ENCODE results near the gene DAG1.
A peak's percentile ranks its signal among the peaks of the same experiment; 100 is the strongest.
"Not testable (repeated sequence)": the region's sequence is repeated elsewhere in the genome, so short reads cannot be mapped to it uniquely, and the experiment has no call there.

Gene DAG1

DNA sequence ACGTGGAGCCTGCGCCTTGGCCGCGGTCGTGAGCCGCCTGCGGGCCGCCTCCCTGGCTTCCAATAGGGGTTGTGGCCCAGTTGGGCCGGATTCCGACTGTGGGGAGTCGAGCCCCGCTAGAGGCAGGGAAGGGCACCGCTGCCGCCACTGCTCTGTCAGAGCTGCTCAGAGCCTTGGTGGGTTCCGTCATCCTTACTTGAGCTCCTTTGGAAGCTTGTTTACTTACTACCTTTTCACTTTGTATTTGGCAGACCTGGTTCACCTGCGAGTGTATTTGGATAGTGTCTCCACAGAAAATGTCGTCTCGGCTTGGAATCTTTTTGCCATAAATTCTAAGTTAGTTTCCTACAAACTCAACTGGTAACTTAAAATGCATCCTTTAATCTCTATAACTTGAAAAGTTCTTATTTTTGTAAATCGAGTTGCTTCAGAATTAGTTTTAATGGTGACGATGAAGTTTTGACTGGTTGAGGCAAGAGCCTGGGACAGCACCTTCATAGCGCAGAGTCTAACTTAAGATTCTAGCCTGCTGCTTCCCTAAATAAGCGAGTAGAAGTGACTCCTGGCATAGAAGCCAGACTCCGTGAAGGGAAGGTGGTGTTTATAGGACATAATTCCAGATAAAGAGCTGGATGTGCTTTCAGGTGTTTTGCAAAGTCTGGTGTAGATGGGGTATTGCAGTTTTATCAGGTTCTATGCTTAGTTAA, 800 bp downstream of the DAG1 start:
- no peak for DNase-seq

DNA sequence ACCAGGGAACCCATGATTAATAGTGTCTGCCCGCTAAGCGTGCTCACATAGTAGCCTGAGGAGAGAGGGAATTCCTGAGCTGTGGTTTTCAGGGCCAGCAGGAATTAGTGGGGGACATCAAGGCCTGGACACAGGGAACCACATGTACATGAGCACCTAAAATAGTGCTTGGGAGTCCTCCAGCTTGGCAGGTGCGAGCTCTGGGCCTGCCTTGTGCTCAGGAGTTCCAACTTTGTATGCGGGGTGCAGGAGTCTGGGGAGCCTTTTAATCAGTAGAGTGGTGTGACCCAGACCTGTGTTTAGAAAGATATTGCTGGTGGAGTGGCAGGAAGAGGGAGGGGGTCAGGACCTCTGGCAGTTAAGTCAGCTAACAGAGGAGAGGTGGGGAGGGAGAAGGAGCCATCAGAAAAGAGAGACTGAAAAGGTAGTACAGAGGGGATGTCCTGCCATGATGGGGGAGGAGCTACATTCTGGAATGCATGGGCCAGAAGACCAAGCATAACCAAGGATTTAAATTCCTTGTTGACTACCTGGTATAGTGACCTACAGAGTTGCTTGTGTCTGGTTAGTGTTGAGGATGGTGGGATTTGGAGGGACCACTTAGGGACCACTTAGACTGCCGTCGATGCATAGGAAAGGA, 1.9 kb downstream of the DAG1 start:
- DNase-seq = no peak

DNA sequence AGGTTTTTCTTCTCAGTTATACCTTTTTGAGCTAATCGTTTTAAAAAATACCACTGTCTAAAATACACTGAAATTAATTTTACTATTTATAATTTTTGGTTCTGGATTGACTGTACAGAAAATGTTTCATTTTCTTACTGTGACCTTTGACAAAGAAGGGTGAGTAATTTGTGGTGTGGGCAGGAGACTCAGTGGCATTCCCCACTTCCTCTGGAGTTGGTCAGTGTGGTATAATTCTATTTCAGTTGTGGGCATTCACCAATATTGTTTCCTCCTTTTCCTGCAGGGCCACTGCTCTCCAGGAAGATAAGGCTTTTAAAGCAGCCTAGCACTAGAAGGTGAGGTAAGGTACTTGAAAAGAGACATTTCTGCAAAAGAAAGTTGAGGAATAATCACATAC, 6.5 kb downstream of the DAG1 start:
- peak; percentile 69 for DNase-seq

DNA sequence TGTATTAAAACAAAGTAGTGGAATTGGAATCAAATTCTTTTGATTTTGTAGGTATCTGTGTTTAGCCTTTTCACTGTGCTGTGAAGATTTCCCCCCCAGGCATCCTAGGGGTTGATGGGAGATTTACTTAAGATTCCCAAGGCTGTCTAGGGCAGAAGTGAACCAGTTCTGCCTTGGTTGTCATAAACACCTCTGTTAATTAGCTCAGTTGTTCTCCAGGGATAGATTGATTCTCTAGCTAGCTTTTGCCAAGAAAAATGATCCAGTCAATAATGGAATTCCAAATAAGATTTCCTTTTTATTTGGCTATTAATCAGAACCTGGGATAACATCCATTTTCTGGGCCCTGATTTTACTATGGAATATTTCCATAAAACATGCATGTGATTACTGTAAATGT, 12.7 kb downstream of the DAG1 start:
- DNase-seq = no peak

DNA sequence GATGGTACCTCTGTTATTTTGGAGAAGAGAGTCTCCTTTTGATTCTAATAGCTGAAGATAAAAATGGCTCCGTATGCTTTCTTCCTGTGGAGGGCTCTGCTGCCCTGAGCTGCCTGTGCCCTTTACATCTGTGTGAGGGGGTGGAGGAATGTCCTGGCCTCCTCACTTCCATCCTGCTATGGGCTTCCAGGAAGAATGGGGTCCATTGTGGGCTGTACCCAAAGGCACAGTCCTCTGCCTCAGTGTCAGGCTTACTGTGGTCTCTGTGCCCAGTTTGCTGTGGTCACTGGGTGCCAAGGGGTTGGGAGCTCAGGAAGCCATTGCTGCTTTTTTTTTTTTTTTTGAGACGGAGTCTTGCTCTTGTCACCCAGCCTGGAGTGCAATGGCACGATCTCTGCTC, 14.4 kb downstream of the DAG1 start:
- DNase-seq = no peak

DNA sequence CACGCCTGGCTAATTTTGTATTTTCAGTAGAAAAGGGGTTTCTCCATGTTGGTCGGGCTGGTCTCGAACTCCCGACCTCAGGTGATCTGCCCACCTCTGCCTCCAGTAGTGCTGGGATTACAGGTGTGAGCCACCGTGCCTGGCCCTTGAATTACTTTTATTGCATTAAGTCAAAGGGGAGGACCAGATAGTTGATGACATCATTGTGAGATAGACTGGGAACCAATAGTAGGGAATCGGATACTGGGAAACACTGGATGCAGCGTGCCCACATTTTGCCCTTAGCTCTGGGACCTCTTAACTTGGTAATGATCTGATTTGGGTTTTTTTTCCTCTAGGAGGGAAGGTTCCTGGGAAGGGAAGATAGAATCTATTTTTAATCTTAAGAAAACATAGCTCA, 19.2 kb downstream of the DAG1 start:
- no peak for DNase-seq

DNA sequence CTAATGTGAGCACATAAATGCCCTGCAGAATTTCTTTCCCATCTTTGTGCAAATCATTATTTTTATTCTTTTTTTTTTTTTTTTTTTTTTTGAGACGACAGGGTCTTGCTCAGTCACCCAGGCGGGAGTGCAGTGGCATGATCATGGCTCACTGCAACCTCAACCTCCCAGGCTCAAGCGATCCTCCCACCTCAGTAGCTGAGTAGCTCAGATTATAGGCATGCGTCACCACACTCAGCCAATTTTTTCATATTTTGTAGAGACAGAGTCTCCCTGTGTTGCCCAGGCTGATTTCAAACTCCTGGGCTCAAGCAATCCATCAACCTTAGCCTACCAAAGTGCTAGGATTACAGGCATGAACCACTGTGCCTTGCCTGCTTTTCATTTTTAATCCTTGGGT, 22.9 kb downstream of the DAG1 start:
- DNase-seq = no peak

DNA sequence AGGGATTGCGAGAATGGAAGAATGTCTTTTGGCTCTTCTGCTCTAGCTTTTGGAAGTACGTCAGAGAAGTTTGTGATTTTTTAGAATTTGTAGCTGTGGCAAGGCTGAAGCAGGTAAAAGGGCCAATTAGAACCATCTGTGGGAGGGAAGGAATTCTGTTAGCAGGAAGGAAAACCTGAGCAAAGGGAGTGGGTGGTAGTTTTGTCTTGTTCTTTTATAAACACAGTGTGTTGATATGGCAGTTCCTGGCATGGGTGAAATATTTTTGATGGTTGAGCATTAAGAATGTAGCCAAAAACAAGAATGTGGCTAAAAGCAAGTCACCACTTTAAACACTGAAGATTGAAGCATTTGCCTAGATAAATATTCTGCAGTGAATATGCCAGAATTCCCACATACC, 23.8 kb downstream of the DAG1 start:
- no peak for DNase-seq

DNA sequence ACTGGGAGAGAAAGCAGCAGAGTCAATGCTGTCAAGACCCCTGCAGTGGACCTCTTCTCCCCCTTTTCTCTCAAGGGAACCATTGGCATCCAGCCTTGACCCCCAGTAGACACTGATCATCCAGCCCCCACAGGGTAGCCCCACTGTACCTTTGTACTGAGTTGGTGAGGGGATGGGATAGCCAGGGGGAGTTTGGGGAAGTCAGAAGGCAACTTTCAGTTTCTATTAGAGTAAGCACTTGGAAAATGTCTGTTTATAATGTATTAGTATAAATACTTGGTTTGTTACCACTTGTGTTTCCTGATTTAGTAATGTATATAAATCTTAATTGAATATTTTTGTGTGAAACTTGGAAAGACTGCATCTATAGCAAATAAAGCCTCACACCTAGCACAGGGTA, 25.0 kb downstream of the DAG1 start:
- DNase-seq = no peak

DNA sequence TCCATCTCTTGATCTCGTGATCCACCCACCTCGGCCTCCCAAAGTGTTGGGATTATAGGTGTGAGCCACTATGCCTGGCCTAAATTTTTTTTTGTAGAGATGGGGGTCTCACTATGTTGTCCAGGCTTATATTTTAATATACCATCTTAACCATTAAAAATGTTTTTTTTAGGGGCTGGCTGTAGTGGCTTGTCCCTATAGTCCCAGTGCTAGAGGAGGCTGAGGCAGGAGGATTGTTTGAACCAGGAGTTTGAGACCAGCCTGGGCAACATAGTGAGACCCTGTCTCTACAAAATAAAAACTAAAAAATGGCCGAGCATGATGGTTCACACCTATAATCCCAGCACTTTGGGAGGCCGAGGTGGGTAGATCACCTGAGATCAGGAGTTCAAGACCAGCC, 26.8 kb downstream of the DAG1 start:
- DNase-seq = not testable (repeated sequence)

DNA sequence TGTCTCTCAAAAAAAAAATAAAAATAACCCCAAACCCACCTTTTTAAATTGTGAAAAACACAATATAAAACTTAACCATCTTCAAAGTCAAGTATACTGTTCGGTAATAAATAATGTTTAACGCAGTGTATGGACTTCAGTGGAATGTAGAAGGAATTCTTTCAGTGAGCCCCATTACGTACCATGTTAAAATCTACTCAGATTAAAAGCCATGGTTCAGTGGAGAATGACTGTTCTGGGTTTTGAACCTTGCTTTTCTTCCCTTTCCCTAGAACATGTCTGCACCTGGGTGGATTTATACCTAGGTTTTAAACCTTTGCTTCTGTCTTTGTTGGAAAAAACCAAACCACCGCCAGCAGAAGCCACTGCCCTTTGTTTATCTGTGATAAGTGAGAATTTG, 27.5 kb downstream of the DAG1 start:
- no peak for DNase-seq

DNA sequence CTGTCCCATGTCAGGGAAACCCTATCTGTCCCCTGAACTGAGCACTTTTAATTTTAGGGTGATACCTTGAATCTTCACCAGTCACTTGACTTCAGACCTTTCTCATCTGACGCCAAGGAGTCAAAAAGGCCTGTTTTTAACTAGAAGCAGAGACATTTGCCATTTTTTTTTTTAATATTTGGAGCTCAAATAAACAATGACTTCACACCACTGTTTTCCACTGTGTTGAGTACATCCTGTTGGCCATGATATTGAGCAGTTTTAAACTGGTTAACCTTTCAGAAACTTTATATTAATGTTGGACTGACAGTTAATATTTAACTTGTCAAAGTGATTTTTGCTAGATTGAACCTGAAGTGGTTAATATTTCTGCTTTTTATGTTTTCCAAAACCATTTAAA, 28.2 kb downstream of the DAG1 start:
- no peak for DNase-seq

DNA sequence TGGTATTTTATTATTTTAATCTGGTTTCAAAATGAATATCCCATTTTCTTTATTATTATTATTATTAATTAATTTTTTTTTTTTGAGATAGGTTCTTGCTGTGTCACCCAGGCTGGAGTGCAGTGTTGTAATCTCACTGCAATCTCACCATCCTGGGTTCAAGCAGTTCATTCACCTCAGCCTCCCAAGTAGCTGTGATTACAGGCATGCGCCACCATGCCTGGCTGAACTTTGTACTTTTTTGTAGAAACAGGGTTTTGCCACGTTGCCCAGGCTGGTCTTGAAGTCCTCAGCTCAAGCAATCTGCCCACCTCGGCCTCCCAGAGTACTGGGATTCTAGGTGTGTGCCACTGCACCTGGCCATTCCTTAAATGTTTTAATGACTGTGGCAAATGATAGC, 28.6 kb downstream of the DAG1 start:
- DNase-seq = no peak

DNA sequence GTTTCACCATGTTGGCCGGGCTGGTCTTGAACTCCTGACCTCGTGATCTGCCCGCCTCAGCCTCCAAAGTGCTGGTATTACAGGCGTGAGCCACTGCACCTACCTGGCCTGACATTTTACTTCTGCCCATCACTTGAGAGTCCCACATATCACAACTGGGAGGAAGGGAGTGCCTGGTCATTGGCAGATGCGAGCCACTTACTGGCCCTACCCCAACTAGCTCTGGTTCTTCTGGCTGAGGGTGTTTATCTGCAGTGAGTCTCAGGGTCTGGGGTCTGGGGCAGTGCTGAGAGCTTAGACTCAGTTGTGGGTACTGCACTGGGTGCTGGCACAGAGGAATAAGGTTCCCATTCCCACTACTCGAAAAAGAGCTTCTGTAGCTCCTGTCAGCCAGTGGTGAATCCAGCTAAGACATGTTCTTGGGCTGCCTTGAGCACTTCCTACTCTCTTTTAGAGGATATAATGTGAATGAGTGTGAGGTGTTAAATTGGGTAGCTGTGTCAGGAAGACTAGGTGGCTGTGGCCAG, 30.2 kb downstream of the DAG1 start:
- no peak for DNase-seq

DNA sequence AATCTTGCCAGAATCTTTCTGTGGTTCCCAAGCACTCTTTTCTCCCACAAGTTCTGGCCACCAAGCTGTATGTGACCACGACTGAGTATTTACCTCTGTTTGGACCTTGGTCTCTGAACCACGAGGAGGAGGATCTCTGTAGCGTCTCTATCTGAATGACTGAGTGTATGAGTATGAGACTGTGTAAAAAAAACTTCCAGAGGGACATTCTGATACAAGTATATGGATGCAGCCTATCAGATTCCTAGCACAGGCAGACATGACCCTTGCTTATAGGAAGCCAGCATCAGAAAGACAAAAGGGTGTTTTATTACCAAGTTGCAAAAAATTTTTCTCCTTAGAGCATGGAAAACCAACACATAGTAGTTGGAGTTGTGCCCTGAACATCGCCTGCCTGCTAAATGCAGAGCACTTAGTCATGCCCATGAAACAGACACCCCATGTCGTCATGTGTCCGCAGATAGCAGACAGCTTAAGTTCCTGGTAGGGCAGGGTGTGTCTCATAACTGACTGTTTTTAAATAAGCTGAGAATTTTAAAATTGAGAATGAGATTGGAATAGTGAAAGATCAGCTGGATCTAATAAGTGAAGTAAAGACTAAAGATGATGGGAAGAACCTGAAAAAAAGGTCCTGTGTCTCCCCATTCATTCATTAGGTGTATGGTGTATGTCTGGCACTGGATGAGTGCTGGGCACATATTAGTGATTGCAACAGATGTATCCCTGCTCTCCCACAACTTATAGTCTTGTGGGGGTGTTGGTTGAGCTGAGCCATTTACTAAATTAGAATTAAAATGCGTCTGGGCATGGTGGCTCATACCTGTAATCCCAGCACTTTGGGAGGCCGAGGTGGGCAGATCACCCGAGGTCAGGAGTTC, 30.9 kb downstream of the DAG1 start:
- peak; percentile 15 for DNase-seq

DNA sequence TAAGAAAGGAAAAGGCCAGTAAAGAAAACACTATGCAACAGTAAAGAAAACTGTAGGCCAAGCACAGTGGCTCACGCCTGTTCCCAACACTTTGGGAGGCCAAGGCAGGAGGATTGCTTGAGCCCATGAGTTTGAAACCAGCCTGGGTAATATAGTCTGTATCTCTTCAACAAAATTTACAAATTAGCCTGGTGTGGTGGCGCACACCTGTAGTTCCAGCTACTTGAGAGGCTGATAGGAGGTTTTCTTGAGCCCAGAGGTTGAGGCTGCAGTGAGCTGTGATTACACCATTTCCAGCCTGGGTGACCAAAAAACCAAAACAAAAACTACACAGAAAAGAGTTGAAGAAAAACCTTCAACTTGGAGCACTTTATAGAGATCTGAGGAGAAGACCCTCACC, 31.8 kb downstream of the DAG1 start:
- no peak for DNase-seq

DNA sequence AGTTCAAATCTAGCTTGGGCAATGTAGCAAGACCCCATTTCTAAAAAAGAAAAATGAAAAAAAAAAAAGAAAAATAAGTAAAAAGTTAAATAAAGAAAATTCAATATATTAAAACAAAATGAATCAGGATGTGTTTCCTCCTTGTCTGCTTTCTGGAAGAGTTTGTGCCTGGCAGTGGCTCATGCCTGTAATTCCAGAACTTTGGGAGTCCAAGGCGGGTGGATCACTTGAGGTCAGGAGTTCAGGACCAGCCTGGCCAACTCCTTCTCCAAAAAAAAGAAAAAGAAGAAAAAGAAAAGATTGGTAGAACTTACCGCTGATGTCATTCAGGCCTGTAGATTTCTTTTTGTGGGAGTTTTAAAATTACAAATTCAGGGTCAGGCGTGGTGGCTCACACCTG, 36.8 kb downstream of the DAG1 start:
- no peak for DNase-seq

DNA sequence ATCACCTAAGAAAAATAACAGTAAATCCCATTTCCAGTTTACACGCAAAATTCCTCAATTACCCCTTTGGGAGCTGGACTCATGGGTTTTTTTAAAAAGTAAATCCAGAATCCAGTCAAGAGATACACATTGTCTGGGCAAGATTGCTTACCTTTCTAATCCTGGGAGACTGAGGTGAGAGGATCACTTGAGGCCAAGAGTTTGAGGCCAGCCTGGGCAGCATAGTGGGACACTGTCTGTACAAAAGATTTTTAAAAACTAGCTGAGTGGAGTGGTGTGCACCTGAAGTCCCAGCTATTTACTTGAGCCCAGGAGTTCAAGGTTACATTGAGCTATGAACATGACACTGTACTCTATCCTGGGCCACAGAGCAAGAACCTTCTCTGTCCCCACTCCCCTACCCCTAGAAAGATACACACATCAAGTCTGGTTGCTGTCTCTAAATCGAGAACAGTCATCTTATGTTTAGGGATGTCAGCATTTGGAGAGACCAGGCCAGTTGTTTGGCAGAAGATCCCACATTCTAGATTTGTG, 39.0 kb downstream of the DAG1 start:
- DNase-seq = no peak

DNA sequence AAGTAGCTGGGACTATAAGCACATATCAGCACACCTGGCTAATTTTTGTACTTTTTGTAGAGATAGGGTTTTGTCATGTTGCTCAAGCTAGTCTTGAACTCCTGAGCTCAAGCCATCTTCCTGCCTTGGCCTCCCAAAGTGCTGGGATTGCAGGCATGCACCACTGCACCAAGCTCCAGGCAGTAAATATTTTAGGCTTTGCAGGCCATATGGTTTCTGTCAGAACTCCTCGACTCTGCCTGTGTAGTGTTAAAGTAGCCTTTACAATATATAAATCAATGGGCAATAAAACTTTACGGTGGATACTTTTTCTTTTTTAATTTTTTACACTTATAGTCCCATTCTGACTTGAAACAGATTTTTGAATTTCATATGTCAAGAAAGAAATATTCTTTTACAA, 41.6 kb downstream of the DAG1 start:
- no peak for DNase-seq

DNA sequence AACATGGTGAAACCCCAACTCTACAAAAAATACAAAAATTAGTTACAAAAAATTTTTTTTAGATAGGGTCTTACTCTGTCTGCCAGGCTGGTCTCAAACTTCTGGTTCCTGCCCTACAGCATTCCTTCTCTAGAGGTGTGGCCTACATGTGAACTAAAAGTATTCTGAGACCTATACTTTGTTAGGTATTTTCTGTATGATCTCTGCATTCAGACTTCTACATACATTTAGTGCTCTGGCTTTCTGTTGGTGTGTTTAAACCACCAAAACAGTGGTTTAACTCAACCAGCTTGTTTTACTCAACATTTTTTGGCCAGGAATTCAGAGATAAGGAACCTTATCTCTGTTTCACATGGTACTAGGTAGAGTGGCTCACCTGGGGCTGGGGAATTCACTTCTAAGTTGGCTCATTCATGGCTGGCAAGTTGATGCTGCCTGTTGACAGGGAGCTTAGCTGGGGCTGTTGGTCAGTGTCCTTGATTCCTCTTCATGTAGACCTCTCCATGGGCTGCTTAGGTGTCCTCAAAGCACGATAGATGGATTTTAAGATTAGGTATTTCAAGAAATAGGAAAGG, 42.8 kb downstream of the DAG1 start:
- no peak for DNase-seq

DNA sequence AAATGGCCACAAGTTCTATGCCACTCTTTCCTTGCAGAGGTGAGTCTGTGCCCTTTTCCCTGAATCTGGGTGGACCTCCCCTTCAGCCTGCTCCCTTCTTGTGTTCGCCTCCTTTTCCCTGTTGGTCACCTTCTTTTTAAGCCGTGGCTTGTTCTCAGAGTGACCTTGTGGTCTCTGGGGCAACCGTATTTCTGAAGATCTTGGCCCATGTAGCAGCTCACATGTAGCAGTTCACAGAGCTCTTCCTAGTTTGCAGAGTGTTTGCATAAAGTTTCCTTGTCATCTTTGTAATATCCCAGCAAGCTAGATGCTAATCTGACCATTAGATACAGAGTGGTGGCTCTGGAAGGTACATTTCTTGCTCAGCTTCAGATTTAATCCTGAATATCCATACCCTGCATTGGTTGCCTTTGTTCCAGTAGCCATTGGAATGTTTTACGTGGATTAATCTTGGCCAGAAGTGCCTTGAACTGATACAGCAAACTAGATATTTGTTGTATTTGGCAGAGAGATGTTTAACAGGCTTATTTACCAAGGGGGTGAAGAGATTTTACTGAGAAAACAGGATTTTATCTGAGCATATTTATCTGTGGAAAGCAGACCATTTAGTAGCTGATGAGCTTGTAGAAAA, 43.5 kb downstream of the DAG1 start:
- DNase-seq = no peak

DNA sequence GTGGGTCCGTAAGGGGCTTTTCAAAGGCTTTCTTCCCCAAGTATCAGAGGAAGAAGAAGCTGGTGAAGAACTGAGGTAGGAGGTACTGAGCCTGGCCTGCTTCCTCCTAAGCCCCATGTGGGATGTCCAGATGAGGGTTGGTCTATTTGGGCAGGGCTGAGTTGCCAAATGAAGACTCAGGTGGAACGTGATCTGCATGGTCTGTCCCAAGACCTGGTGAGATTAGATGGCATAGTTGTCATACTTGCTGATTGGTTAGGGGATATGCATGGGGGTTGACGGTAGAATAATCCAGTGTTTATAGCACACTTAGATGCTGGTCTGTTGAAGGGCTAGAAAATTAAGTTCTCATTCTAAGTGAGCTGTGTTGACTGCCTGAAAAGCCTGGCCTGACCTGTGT, 47.9 kb downstream of the DAG1 start:
- no peak for DNase-seq

DNA sequence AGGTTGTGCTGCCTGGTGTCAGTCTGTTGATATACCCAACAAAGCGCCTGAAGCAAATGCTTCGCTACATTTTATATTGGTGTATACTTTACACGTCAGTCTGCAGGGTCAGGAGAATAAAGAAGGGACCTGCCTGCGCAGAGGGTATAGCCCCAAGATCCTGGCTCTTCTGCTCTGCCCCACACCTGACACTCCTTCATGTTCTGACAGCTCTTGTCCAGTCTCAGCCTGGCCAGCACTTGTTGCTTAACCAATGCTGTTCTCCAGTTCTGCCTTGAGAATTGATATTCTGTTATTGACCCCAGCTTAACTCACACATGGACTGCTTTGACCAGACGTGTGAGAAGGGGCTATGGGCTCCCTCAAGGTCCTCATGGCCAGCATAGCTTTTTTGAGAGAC, 48.4 kb downstream of the DAG1 start:
- DNase-seq = no peak

All from activated CD4-positive, alpha-beta T cell treated with anti-CD3 and anti-CD28 coated beads, Interleukin-10, Interleukin-2, amounts not matched to agents 100 ng/mL and 50 ng/mL, durations not matched to agents 16 hours and 8 hours (primary cell).